HG02884 (cell line): ENCODE data around the gene RING1.

Source experiments
- ATAC-seq: cut with Tn5 transposase; IDR thresholded peaks from one replicate; pipeline ENCODE4 v1.9.1; 2021; ENCODE audit warnings: mild to moderate bottlenecking, moderate library complexity; ENCODE audit not compliant: unreplicated experiment

RING1 gene

GRCh38 chr6:33237741-33238140 lies 29.4 kb downstream of the RING1 start:
- ATAC-seq, result no peak

- no peak for ATAC-seq
Observed at GRCh38 chr6:33241968-33242367, 33.7 kb downstream of the RING1 start.

DNA sequence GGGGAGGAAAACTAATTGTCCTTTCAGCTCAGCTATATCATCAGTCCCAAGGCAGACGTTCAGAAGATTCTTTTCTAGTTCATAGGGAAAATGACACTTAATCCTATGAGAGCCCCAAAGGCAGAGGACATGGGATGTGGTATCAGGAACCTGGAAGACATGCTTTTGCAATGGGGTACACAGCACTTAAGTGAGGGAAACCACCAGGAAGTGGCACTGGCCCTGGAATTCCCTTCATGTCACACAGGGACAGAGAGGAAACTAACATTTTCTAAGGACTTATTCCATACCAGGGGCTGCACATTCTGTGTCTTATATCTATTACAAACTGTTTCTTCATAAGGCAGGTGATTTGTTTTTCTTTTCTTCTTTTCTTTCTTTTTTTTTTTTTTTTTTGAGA lies 35.2 kb downstream of the RING1 start:
- ATAC-seq, result no peak

- peak; percentile 31 for ATAC-seq
Observed at GRCh38 chr6:33247977-33248642, 39.8 kb downstream of the RING1 start.

GRCh38 chr6:33248643-33248931 lies 40.3 kb downstream of the RING1 start:
- peak; percentile 20 for ATAC-seq

DNA sequence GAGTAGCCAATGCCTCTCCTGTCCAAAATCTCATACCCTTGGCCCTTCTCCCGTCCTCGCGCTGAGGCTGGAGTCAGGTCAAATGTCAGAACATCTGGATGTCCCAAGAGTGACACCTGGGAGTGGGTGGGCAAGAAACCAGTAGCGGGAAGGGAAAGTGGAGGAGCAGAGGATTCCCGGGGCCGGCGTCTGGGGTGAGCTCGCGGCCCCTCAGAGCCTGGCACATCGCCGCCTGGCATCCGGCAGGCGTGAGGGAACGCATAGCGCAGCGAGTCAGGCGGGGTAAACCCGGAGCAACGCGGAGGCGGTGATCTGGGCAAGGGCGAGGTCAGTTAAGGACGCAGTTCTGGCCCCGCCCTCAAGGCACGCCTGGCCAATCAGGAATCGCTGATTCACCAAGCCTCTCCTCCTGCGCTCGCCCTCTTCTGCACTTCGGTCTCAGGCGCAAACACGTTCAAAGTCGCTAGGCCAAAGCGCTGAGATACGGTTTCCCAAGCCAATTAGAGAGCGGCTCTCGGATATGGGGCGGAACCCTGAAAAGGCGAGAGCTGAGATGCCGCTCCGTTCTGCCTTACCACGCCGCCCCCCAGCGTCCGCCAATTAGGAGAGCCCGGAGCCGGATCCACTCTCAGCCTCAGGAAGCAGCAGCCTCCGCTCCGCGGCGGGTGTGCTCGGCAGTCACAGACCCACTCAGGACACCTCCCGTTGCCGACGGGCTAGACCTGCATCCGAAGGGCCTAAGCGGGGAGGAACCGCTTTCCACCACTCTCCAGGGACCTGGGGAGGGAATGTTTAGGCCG lies 40.8 kb downstream of the RING1 start:
- ATAC-seq, result peak; percentile 75

DNA sequence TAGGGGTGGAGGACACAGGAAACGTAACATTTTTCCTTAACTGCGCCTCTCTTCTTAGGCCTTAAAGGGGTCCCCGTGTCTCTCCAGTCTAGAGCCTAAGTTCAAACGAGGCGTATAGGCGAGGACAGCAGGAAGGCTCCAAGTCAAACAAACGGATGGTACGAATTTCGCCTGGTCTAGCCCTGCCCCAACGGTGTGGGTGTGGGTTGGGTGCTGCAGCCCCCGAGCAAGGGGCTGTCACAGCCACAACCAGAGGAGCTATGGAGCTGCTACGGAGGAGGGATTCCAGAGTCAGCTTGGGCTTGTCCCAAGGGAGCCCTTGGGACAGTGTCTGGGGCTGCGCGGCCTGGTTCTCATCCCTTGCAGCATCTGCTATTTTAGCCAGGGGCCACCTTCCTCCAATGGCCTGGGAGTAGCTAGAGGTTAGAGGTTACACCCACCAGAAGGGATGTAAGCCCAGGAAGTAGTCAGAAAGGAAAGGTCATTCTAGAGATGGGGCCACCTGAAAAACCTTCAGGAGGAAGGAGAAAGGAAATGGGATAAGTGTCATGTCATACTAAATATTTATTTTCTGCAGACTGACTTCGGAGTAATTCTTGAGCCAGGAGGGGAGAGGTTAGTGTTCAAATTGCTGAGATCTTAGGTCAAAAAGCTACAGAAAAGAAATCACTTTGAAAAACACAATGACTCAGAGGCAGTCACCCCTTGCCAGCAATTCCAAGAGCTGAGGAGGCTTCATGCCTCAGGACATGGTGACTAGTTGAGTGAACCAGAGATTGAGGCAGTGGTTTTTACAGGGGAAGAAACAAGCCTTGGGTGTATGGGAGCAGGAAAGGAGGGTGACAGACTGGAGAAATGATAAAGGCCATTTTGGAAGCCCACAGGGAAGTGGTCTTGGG lies 41.7 kb downstream of the RING1 start:
- ATAC-seq, result no peak

DNA sequence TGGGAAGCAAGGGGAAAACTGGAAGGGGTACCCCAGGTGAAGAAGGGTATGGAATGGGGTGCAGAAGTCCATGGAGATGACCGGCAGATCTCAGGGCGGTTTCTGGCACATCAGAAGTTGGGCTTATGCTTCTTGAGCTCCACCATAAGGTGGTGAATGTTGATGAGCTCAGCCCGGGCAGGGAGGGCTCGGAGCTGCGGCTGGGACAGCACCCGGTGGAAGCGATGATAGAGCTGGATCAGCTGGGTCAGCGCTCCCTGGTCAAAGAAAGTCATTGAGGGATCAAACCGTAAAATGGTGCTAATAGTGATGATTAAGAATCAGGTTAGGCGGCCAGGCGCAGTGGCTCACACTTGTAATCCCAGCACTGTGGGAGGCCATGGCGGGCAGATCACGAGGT lies 42.4 kb downstream of the RING1 start:
- no peak for ATAC-seq

- no peak for ATAC-seq
Observed at GRCh38 chr6:33251395-33252012, 43.2 kb downstream of the RING1 start.

- ATAC-seq, result no peak
Observed at GRCh38 chr6:33252759-33253158, 44.5 kb downstream of the RING1 start.

DNA sequence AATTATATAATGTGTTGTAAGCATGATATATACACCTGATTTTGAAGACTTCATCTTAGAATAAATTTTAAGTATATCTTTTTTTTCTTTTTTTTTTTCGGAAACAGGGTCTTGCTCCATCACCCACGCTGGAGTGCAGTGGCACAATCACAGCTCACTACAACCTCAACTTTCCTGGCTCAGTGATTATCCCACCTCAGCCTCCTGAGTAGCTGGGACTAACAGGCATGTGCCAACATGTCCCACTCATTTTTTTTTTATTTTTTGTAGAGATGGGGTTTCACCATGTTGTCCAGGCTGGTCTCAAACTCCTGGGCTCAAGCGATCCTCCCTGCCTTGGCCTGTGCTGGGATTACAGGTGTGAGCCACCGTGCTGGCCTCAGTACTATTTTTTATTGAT lies 46.3 kb downstream of the RING1 start:
- no peak for ATAC-seq

- no peak for ATAC-seq
Observed at GRCh38 chr6:33259032-33259431, 50.7 kb downstream of the RING1 start.
